ENCODE results near the gene EVC.

Gene EVC

GRCh38 chr4:5746829-5747737 is 36.1 kb downstream of the EVC start:
- peak; percentile 43 for DNase-seq (ENCODE audit: low read depth, low spot score)
- H3K4me3 ChIP-seq (ENCODE audit: low read depth, low read length), result no peak overlapping the region
- in situ Hi-C loops (cut with HindIII; ENCODE audit: low sequenced_read_pairs), result no loop called here
- no peak for TF ChIP-seq CTCF (IDR thresholded peaks at IDR 0.05; ENCODE audit: low read depth, low read length)

GRCh38 chr4:5747738-5748375 is 36.9 kb downstream of the EVC start:
- DNase-seq (ENCODE audit: low read depth, low spot score), result peak; percentile 96
- in situ Hi-C loops (cut with HindIII; ENCODE audit: low sequenced_read_pairs), result no loop called here
- H3K4me3 ChIP-seq (ENCODE audit: low read depth, low read length), result no peak overlapping the region
- TF ChIP-seq CTCF (IDR thresholded peaks at IDR 0.05; ENCODE audit: low read depth, low read length), result no peak

GRCh38 chr4:5749568-5749967 is 38.6 kb downstream of the EVC start:
- TF ChIP-seq CTCF (IDR thresholded peaks at IDR 0.05; ENCODE audit: low read depth, low read length), result no peak
- in situ Hi-C loops (cut with HindIII; ENCODE audit: low sequenced_read_pairs), result no loop called here
- no peak overlapping the region for H3K4me3 ChIP-seq (ENCODE audit: low read depth, low read length)
- no peak for DNase-seq (ENCODE audit: low read depth, low spot score)

- no peak for TF ChIP-seq CTCF (IDR thresholded peaks at IDR 0.05; ENCODE audit: low read depth, low read length)
- no peak overlapping the region for H3K4me3 ChIP-seq (ENCODE audit: low read depth, low read length)
- in situ Hi-C loops (cut with HindIII; ENCODE audit: low sequenced_read_pairs), result no loop called here
- peak; percentile 77 for DNase-seq (ENCODE audit: low read depth, low spot score)
These were observed 39.3 kb downstream of the EVC start for GRCh38 chr4:5750052-5750945.

GRCh38 chr4:5750946-5751665 is 40.1 kb downstream of the EVC start:
- in situ Hi-C loops (cut with HindIII; ENCODE audit: low sequenced_read_pairs), result no loop called here
- peak; percentile 56 for DNase-seq (ENCODE audit: low read depth, low spot score)
- no peak overlapping the region for H3K4me3 ChIP-seq (ENCODE audit: low read depth, low read length)
- no peak for TF ChIP-seq CTCF (IDR thresholded peaks at IDR 0.05; ENCODE audit: low read depth, low read length)

Measured in astrocyte of the spinal cord (primary cell).